Osteoblast (primary cell): ENCODE measurements around the gene SNRNP27. TPM values are rescaled to one million over a fixed set of nuclear protein-coding genes. Genes with fewer than 3 reads are reported as not detected.

Source experiments
- DNase-seq: peaks from one replicate; pipeline ENCODE4 v3.0.0; 2011; ENCODE audit warnings: low spot score, mixed read lengths; ENCODE audit not compliant: insufficient read length; ENCODE audit errors: missing footprints
- H2AFZ ChIP-seq: 2 replicates; pipeline ENCODE4 v1.6.0; 2011; ENCODE audit warnings: mild to moderate bottlenecking, low read length
- H3K27ac ChIP-seq: 2 replicates; pipeline ENCODE4 v1.5.1; 2011; ENCODE audit warnings: mild to moderate bottlenecking, low read depth, low read length, moderate library complexity
- H3K27me3 ChIP-seq: 2 replicates; pipeline ENCODE4 v1.6.0; 2012; ENCODE audit warnings: mild to moderate bottlenecking, control low read depth, inconsistent platforms, low read length, moderate library complexity; ENCODE audit not compliant: insufficient read depth
- H3K36me3 ChIP-seq: 2 replicates; pipeline ENCODE4 v1.5.1; 2011; ENCODE audit warnings: mild to moderate bottlenecking, low read length, control low read depth, moderate library complexity; ENCODE audit not compliant: insufficient read depth
- H3K4me1 ChIP-seq: 2 replicates; pipeline ENCODE4 v1.5.1; 2011; ENCODE audit warnings: mild to moderate bottlenecking, low read length, control low read depth, moderate library complexity; ENCODE audit not compliant: insufficient read depth
- H3K4me2 ChIP-seq: 2 replicates; pipeline ENCODE4 v1.6.0; 2011; ENCODE audit warnings: mild to moderate bottlenecking, low read length; ENCODE audit not compliant: insufficient read depth
- H3K4me3 ChIP-seq: fragments of 200-600 bp; sonication (generic); 3 replicates; pipeline ENCODE4 v1.5.1; 2012; ENCODE audit warnings: mild to moderate bottlenecking, low read length, inconsistent platforms; ENCODE audit not compliant: insufficient read depth
- H3K79me2 ChIP-seq: 2 replicates; pipeline ENCODE4 v1.6.0; 2012; ENCODE audit warnings: mild to moderate bottlenecking, low read length, control low read depth, inconsistent platforms; ENCODE audit not compliant: insufficient read depth
- H3K9me3 ChIP-seq: 2 replicates; pipeline ENCODE4 v1.5.1; 2011; ENCODE audit warnings: low read depth, low read length, control low read depth
- H4K20me1 ChIP-seq: 2 replicates; pipeline ENCODE4 v1.6.0; 2012; ENCODE audit warnings: mild to moderate bottlenecking, low read length, control low read depth; ENCODE audit not compliant: insufficient read depth
- total RNA-seq: library from RNA; depleted of rRNA; stranded (reverse); fragments of >200 nt; gene quantifications from 2 replicates; pipeline ENCODE4 v1.2.3, GENCODE V29; 2012
- TF ChIP-seq, protein P1 (sequence below): IDR thresholded peaks from 2 replicates; pipeline ENCODE4 v1.5.1; 2011; ENCODE audit warnings: mild to moderate bottlenecking, low read depth, low read length, moderate library complexity; ENCODE audit errors: extremely low read depth

Gene SNRNP27
- total RNA-seq, 1 donor, result 35.1 TPM

DNA sequence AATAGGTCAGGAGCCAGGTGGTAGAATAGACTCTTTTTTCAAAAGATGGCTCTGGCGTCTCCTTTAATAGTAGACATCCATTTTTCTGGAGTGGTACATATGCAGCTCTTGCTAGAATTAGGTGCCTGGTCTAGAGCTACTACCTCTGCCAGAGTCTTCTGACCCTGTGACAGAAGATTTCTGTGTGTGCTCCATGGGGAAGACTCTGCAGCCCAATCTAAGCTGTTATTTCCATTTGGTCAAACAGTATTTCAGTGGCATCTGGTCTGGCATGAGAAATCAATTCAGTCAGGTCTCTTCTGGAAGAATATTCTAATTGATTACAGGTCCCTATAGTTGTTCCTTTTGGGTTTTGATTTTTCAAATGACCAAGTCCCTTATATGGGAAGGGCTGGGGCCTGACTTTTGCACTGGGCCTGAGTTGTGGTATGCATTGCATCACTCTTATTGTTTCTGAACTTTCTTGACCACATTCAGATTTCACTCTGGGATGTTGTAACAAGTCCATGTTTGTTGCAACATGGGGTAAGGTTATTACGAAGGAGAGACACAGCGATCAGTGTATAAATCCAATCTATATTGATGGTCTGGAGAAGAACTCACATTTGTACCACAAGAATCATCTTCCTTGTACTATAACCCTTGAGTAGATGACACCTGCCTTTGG, 33.2 kb downstream of the SNRNP27 start:
- peaks cover 2% of the 10 kb centered on the region for H3K79me2 ChIP-seq
- H4K20me1 ChIP-seq, result no peaks in the 10 kb centered on the region
- H3K4me1 ChIP-seq, result peaks cover 5% of the 10 kb centered on the region
- TF ChIP-seq, protein P1, sequence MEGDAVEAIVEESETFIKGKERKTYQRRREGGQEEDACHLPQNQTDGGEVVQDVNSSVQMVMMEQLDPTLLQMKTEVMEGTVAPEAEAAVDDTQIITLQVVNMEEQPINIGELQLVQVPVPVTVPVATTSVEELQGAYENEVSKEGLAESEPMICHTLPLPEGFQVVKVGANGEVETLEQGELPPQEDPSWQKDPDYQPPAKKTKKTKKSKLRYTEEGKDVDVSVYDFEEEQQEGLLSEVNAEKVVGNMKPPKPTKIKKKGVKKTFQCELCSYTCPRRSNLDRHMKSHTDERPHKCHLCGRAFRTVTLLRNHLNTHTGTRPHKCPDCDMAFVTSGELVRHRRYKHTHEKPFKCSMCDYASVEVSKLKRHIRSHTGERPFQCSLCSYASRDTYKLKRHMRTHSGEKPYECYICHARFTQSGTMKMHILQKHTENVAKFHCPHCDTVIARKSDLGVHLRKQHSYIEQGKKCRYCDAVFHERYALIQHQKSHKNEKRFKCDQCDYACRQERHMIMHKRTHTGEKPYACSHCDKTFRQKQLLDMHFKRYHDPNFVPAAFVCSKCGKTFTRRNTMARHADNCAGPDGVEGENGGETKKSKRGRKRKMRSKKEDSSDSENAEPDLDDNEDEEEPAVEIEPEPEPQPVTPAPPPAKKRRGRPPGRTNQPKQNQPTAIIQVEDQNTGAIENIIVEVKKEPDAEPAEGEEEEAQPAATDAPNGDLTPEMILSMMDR, result no peak
- no peaks in the 10 kb centered on the region for H3K9me3 ChIP-seq
- H3K36me3 ChIP-seq, result peaks cover 22% of the 10 kb centered on the region
- H3K27me3 ChIP-seq, result no peaks in the 10 kb centered on the region
- no peak overlapping the region for H3K4me2 ChIP-seq
- H2AFZ ChIP-seq, result no peak overlapping the region
- no peak for DNase-seq
- no peak overlapping the region for H3K4me3 ChIP-seq
- no peak overlapping the region for H3K27ac ChIP-seq

DNA sequence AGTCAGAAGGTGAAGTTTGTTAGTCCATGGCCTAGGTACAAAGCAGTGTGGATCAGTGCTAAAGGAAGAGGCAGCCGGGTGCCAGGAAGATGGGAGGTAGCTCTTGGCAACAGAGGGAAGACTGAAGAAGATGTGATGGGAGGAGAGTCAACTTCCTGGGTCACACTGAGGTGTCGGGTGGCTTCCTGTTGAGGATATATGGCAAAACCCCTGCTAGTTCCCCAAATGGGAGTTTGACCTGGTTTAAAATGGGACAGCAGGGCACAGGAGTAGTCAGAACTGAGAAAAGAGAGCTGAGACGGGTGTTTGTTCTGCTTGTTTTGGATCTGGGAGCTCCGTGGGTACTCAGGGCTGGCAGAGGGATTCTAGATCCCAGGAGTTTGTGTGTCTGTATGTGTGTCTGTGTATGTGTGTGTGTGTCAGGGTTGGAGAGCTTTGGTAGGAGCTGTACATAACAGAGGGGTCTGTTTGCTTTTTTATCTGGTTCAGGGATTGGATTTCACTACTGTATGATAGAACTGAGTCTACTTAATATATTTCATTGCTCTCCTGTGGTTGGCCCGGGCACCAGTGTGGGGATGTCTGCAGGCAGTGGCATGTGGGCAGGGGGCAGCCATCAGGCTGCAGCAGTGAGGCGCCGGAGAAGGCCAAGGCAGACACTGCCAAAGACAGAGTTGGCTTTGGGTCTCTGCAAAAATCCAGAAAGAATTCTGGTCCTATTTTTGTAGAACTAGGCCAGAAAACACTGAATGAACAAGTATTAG, 38.3 kb downstream of the SNRNP27 start:
- no peak overlapping the region for H3K4me2 ChIP-seq
- no peaks in the 10 kb centered on the region for H4K20me1 ChIP-seq
- H3K27ac ChIP-seq, result peak overlapping the region; percentile 93
- H3K4me1 ChIP-seq, result peaks cover 38% of the 10 kb centered on the region
- H3K9me3 ChIP-seq, result no peaks in the 10 kb centered on the region
- no peaks in the 10 kb centered on the region for H3K27me3 ChIP-seq
- peaks cover 9% of the 10 kb centered on the region for H3K79me2 ChIP-seq
- TF ChIP-seq, protein P1, result no peak
- no peak overlapping the region for H3K4me3 ChIP-seq
- peak overlapping the region; percentile 11 for H2AFZ ChIP-seq
- no peak for DNase-seq
- H3K36me3 ChIP-seq, result peaks cover 29% of the 10 kb centered on the region

DNA sequence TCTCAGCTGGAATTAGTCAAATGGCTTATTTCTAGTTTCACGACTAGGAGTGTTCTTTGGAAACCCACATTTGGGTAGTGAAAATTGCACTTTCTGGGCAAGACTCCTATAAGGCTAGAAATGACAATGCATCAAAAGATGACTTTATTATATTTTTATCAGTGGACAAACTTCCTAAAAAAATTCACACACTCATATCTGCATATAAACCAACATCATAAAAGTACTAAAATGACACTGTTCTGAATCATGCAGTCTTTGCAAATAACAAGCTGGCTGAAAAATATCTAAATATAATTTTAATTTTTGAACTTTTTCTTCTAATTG, 38.8 kb downstream of the SNRNP27 start:
- Histone ChIP-seq H3K9me3 (no peaks in the 10 kb centered on the region), H3K4me2 (no peak overlapping the region), H3K4me1 (peaks cover 41% of the 10 kb centered on the region), H2AFZ (no peak overlapping the region), H3K79me2 (peaks cover 9% of the 10 kb centered on the region), H3K27me3 (no peaks in the 10 kb centered on the region), H3K36me3 (peaks cover 34% of the 10 kb centered on the region), H4K20me1 (no peaks in the 10 kb centered on the region), H3K4me3 (no peak overlapping the region), H3K27ac (peak overlapping the region; percentile 93)
- TF ChIP-seq, protein P1, result no peak
- no peak for DNase-seq

DNA sequence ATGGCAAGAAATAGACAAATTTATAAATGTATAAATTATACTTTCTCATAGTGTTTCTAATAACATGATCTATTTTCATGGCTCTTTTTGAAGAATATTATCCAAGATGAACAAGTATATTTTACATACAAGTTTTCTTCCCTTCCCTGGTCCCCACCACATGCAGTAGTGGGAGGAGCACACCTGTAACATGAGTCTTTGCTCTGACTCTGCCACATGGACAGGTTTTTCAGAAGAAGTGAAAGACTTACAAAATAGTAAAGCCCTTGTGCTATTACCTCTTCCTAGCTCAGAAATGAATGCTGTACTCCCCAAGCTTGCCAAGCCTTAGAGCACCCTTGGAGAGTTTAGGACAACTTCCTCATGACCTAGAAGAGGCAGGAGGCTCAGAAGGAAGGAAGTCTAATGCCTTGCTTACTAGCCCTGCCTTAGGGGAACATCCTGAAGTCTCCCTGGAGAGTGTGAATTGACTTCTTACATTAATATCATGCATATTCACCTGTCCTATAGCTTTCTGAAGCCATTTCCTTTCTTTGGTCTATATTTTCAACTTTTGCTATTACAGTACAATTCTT, 39.6 kb downstream of the SNRNP27 start:
- peak overlapping the region; percentile 42 for H3K4me3 ChIP-seq
- peak overlapping the region; percentile 93 for H3K27ac ChIP-seq
- peak overlapping the region; percentile 81 for H3K4me2 ChIP-seq
- TF ChIP-seq, protein P1, result no peak
- no peaks in the 10 kb centered on the region for H4K20me1 ChIP-seq
- peaks cover 9% of the 10 kb centered on the region for H3K79me2 ChIP-seq
- H2AFZ ChIP-seq, result peak overlapping the region; percentile 58
- H3K4me1 ChIP-seq, result peaks cover 41% of the 10 kb centered on the region
- no peaks in the 10 kb centered on the region for H3K9me3 ChIP-seq
- peaks cover 39% of the 10 kb centered on the region for H3K36me3 ChIP-seq
- no peaks in the 10 kb centered on the region for H3K27me3 ChIP-seq
- DNase-seq, result no peak
